SH-SY5Y (cell line): ENCODE results near the gene RBCK1.

Experiments
- GATA2 ChIP-seq: IDR thresholded peaks from 2 replicates; pipeline ENCODE4 v1.6.1; 2011; ENCODE audit warnings: mild to moderate bottlenecking, low read depth, low read length
- GATA3 ChIP-seq: IDR thresholded peaks from 2 replicates; pipeline ENCODE4 v1.6.1; 2011; ENCODE audit warnings: low read depth, mild to moderate bottlenecking, low read length, moderate library complexity

DNA sequence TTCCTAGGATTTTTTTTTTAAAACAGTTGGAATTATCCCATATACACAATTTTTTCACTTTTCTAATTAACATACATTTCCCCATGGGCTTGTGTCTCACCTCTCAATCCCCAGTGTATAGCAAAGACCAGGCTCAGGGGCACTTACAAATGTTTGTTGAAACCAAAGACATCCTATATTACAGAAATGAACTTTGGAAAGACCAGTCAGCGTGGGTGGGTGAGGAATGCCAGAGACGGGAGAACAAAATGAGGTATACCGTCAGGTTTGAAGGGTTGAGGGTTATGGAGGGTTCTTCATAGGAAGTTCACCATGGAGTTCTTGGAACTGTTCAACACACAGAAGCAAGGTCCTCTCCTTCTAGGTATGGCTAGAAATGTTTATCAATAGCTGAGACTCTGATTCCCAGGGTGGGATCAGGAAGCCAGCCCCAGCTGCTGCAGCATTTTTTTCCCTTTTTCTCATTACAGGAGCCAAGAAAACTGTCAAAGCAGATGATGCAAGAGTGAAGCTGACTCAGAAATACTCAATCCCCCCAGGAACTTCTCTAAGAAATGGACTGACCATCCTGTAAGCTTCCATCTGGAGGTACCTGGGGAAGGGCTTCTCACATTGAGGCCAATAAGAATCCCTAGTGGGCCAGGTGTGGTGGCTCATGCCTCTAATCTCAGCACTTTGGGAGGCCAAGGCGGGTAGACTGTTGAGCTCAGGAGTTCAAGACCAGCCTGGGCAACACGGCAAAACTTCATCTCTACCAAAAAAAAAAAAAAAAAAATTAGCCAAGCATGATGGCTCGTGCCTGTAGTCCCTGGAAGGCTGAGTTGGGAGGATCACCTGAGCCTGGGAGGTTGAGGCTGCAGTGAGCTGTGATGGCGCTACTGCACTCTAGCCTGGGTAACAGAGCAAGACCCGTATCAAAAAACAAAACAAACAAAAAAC lies 70.2 kb downstream of the RBCK1 start:
- TF ChIP-seq GATA2: no peak
- TF ChIP-seq GATA3: no peak
